HG03354 (cell line): ENCODE measurements around the gene NUP160.

Source experiments
- ATAC-seq: cut with Tn5 transposase; IDR thresholded peaks from one replicate; pipeline ENCODE4 v1.9.1; 2021; ENCODE audit warnings: mild to moderate bottlenecking; ENCODE audit not compliant: unreplicated experiment, poor library complexity, severe bottlenecking

NUP160 gene

DNA sequence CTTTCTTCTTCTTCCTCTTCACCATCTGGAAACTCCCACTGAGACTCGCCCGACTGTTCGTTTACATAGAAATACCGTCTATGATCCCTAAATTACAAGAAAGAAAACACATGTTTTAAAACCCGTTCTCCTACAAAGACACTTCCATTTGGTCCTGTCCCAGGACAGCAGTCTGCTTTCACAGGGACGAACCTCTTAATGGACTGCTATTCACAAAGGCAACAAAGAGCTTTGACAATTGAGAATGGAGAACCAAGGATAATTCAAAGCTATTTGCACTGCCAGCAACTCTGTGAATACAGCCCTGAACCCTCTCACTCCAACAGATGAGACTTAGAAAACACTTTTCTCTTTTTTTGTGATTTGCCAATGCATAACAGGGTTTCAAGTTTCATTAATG lies 116.7 kb downstream of the NUP160 start:
- ATAC-seq, result no peak
